CD4-positive, alpha-beta T cell (primary cell): ENCODE data around the gene OPRL1. TPM values are rescaled to one million over a fixed set of nuclear protein-coding genes. Genes with fewer than 3 reads are reported as not detected.

ENCODE experiments used
- ATAC-seq: fragments of 200-7000 bp; cut with Tn5 transposase; one replicate; pipeline ENCODE4 v1.10.0; 2022; ENCODE audit warnings: mild to moderate bottlenecking; ENCODE audit not compliant: poor library complexity
- CTCF ChIA-PET: fragments of 350-600 bp; sonication (Branson Sonifier 250); formaldehyde crosslinking; loops from one replicate; lab custom pipeline; 2021; ENCODE audit warnings: antibody characterized with exemption, inconsistent platforms; lab: Charles Lee
- POLR2A ChIA-PET: fragments of 350-600 bp; sonication (Branson Sonifier 250); formaldehyde crosslinking; loops from one replicate; lab custom pipeline; 2021; ENCODE audit warnings: antibody characterized with exemption, inconsistent platforms; lab: Charles Lee
- DNase-seq, 14 experiments: peaks; one replicate each; pipeline ENCODE4 v3.0.0-alpha.2; 2013 to 2020; ENCODE audit warnings: mixed read lengths in 2 of 14
- H3K27ac ChIP-seq, 2 donors: one replicate each; pipeline versions ENCODE4 v1.5.1 to v1.7.0; 2013; ENCODE audit warnings: low read length in 2 of 2, low read depth in 1 of 2, mild to moderate bottlenecking in 1 of 2
- H3K27me3 ChIP-seq, 2 experiments: 1 replicate in 1 of 2; 2 replicates in 1 of 2; pipeline versions ENCODE4 v1.6.1 to v1.7.0; 2013; ENCODE audit warnings: low read length in 2 of 2, control low read depth in 1 of 2, mild to moderate bottlenecking in 1 of 2, moderate library complexity in 1 of 2; ENCODE audit not compliant: insufficient read depth in 2 of 2, control insufficient read depth in 1 of 2
- H3K36me3 ChIP-seq: one replicate; pipeline ENCODE4 v1.6.1; 2013; ENCODE audit warnings: low read length, control low read depth; ENCODE audit not compliant: insufficient read depth
- H3K4me1 ChIP-seq: one replicate; pipeline ENCODE4 v1.6.1; 2013; ENCODE audit warnings: low read length, control low read depth; ENCODE audit not compliant: insufficient read depth
- H3K4me3 ChIP-seq: one replicate; pipeline ENCODE4 v1.5.1; 2013; ENCODE audit warnings: mild to moderate bottlenecking, low read length, moderate library complexity
- H3K9me3 ChIP-seq, 2 experiments: 1 replicate in 1 of 2; 2 replicates in 1 of 2; pipeline versions ENCODE4 v1.6.1 to v1.7.0; 2013; ENCODE audit warnings: low read length in 2 of 2, mild to moderate bottlenecking in 2 of 2, control low read depth in 1 of 2, moderate library complexity in 1 of 2; ENCODE audit not compliant: control insufficient read depth in 1 of 2, insufficient read depth in 1 of 2
- H3K27ac Mint-ChIP-seq: one replicate; pipeline ENCODE4 v1.8.0; 2020; ENCODE audit warnings: mixed read lengths
- H3K27me3 Mint-ChIP-seq: one replicate; pipeline ENCODE4 v1.8.0; 2021; ENCODE audit warnings: mixed read lengths
- H3K36me3 Mint-ChIP-seq: one replicate; pipeline ENCODE4 v1.8.0; 2021; ENCODE audit warnings: low read depth, mixed read lengths
- H3K4me1 Mint-ChIP-seq: one replicate; pipeline ENCODE4 v1.8.0; 2021; ENCODE audit warnings: low read depth, mixed read lengths
- H3K4me3 Mint-ChIP-seq: one replicate; pipeline ENCODE4 v1.8.0; 2020; ENCODE audit warnings: mild to moderate bottlenecking, mixed read lengths
- H3K9me3 Mint-ChIP-seq: one replicate; pipeline ENCODE4 v1.8.0; 2020; ENCODE audit warnings: mixed read lengths
- intact Hi-C, 2 experiments: fragments of 100-400 bp; cut with DNase I in 1 of 2; cut with micrococcal nuclease in 1 of 2; formaldehyde crosslinking; loops; one replicate each; pipeline versions ENCODE4 v1.15.1 to v1.9.0; 2023 to 2025; cut with DNase I, micrococcal nuclease
- total RNA-seq, 174 experiments: library from RNA in 2 of 174; stranded (reverse) in 2 of 174; gene quantifications; one replicate each; pipeline ENCODE4 v1.2.3 and lab custom pipeline; 2021 to 2026
- TF ChIP-seq, protein P1 (sequence below): fragments of 200-600 bp; IDR thresholded peaks from one replicate; pipeline ENCODE4 v1.8.0; 2022; ENCODE audit warnings: antibody characterized with exemption, mild to moderate bottlenecking

OPRL1 gene
- total RNA-seq, 2 experiments from 2014 or later, result 1.0 to 1.2 TPM

DNA sequence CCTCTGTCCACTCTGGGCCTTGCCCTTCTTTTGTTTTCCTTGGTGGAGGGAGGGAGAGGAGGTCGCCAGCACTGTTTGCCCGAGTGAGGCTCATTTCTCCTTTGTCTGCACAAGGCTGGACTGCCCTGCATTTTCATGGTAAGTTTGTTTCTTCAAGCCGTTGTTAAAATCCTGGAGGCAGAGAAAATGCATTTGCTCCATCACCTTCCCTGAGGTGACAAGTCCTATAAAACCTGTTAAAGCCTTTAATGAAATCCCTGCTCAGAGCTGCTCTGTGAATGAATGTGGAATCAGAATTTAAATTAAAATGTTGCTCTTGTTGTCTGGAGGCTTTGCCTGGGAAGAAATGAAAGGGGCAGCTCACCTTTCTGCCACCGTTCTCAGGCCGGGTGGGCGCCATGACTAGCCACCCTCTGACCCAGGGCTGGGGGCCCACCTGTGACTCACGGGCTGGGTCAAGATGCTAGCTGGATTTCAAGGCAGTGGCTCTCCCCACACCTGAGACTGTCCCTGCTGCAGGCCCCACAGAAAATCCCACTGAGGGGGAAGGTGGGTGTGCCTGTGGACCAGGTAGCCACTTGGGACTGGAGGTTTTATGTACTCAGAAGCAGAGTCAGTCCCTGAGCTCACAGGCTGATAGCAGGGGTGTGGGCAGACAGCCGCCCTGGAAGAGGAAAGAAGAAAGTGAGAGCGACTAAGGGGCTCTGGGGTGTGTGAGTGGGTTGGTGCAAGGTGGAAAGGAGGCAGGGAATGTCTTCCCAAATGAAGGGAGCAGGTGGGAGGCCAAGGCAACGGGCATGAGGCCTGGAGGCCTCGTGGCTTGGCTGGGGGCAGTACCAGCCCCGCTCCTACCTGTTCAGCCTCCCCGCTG, 60.4 kb downstream of the OPRL1 start:
- Mint-ChIP-seq H3K9me3 (peaks cover 4% of the 10 kb centered on the region), H3K27me3 (peaks cover 14% of the 10 kb centered on the region), H3K4me3 (no peak overlapping the region), H3K4me1 (no peaks in the 10 kb centered on the region), H3K27ac (no peak overlapping the region), H3K36me3 (no peaks in the 10 kb centered on the region)
- no peak for DNase-seq
- Histone ChIP-seq H3K9me3 (peaks cover 4 to 8% of the 10 kb centered on the region in 2 experiments), H3K4me1 (no peaks in the 10 kb centered on the region), H3K4me3 (no peak overlapping the region), H3K36me3 (no peaks in the 10 kb centered on the region), H3K27me3 (peaks cover 0 to 2% of the 10 kb centered on the region in 2 experiments), H3K27ac (no peak overlapping the region)
- intact Hi-C loops, result no loop called here
- ChIA-PET CTCF (no interaction called here), POLR2A (no interaction called here)
- ATAC-seq, result no peak
- TF ChIP-seq, protein P1, sequence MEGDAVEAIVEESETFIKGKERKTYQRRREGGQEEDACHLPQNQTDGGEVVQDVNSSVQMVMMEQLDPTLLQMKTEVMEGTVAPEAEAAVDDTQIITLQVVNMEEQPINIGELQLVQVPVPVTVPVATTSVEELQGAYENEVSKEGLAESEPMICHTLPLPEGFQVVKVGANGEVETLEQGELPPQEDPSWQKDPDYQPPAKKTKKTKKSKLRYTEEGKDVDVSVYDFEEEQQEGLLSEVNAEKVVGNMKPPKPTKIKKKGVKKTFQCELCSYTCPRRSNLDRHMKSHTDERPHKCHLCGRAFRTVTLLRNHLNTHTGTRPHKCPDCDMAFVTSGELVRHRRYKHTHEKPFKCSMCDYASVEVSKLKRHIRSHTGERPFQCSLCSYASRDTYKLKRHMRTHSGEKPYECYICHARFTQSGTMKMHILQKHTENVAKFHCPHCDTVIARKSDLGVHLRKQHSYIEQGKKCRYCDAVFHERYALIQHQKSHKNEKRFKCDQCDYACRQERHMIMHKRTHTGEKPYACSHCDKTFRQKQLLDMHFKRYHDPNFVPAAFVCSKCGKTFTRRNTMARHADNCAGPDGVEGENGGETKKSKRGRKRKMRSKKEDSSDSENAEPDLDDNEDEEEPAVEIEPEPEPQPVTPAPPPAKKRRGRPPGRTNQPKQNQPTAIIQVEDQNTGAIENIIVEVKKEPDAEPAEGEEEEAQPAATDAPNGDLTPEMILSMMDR, result no peak

DNA sequence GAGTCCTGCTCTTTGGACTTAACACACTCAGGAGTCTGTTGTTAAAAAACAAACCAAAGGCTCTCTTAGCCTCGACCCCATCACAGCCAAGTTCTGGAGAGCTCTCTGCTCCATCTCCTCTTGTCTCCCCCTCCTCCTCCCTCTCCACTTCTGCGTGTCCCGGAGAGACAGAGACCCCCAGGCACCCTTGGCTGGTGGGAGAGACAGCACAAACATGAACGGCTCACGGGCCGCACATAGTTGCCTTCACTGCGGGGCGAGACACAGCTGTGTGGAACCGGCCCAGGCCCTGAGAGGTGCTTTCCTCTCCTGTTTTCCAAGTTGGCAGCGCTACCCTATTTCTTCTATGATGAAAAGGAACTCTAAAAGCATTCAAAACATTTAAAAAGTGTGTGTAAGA, 61.1 kb downstream of the OPRL1 start:
- CTCF ChIA-PET, result no interaction called here
- no peak for ATAC-seq
- TF ChIP-seq, protein P1, result no peak

DNA sequence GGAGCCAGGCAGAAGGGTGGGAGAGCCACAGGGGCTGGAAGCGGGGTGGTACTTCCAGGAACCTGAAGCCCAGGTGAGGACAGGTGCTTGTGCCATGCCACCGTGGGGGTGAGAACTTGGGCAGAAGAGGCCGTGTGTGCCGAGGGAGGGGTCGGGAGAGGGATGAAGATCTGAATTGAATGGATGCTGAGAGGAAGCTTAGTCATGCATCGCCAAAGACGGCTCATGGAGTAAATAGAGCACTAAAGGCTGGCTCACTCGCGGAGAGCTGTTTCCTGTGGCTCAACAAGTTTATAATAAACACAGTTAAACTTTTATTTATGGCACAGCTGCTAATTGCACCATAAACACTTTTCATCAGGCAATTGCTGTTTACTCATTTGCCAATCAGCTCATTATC, 62.7 kb downstream of the OPRL1 start:
- DNase-seq, result no peak
- no peaks in the 10 kb centered on the region for H3K4me1 ChIP-seq
- H3K9me3 Mint-ChIP-seq, result peaks cover 4% of the 10 kb centered on the region
- intact Hi-C loops, result no loop called here
- ChIA-PET CTCF (no interaction called here), POLR2A (no interaction called here)
- H3K27ac Mint-ChIP-seq, result no peak overlapping the region
- TF ChIP-seq, protein P1, result no peak
- peaks cover 4 to 24% of the 10 kb centered on the region in 2 experiments for H3K9me3 ChIP-seq
- no peaks in the 10 kb centered on the region for H3K36me3 ChIP-seq
- peaks cover 3 to 6% of the 10 kb centered on the region in 2 experiments for H3K27me3 ChIP-seq
- no peak for ATAC-seq
- no peaks in the 10 kb centered on the region for H3K4me1 Mint-ChIP-seq
- H3K27me3 Mint-ChIP-seq, result peaks cover 9% of the 10 kb centered on the region
- H3K4me3 ChIP-seq, result no peak overlapping the region
- no peak overlapping the region for H3K27ac ChIP-seq
- no peak overlapping the region for H3K4me3 Mint-ChIP-seq
- H3K36me3 Mint-ChIP-seq, result no peaks in the 10 kb centered on the region

More for the DNA sequence above, 61.1 kb downstream of the OPRL1 start:
- Histone ChIP-seq H3K36me3 (no peaks in the 10 kb centered on the region), H3K27ac (no peak overlapping the region), H3K27me3 (peaks cover 2 to 3% of the 10 kb centered on the region in 2 experiments), H3K9me3 (peaks cover 4 to 15% of the 10 kb centered on the region in 2 experiments), H3K4me3 (no peak overlapping the region), H3K4me1 (no peaks in the 10 kb centered on the region)
- DNase-seq, result no peak
- peaks cover 4% of the 10 kb centered on the region for H3K9me3 Mint-ChIP-seq
- no peak overlapping the region for H3K27ac Mint-ChIP-seq
- H3K27me3 Mint-ChIP-seq, result peaks cover 9% of the 10 kb centered on the region
- H3K4me3 Mint-ChIP-seq, result no peak overlapping the region
- H3K36me3 Mint-ChIP-seq, result no peaks in the 10 kb centered on the region
- POLR2A ChIA-PET, result no interaction called here
- intact Hi-C loops, result no loop called here
- H3K4me1 Mint-ChIP-seq, result no peaks in the 10 kb centered on the region
